Measurements from ENCODE around the gene OR2B2. TPM values are rescaled to one million over a fixed set of nuclear protein-coding genes. Genes with fewer than 3 reads are reported as not detected.
"Not testable (repeated sequence)": the region's sequence is repeated elsewhere in the genome, so short reads cannot be mapped to it uniquely, and the experiment has no call there.

OR2B2 gene
- total RNA-seq, 1 donor from 2014 or later = not detected

DNA sequence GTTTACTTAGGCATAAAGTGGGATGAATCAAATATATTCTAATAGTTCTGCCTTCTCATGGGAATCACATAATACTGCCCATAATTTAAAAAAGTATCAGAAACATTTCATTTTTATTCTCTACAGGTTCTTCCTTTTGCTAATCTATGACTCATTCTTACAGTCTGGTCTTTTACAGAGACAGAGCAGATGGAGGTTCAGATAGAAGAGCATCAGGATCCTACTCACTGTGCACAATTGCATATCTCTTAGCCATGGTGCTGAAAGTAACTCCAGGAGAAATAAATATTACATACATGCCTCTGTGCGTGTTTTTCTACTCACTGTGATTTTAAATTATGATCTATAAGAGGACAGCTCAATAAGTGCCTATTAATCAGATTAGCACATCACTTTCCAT, 28.6 kb upstream of the OR2B2 start:
- no peak overlapping the region for H3K27ac ChIP-seq (replicated peaks)
- no peak for DNase-seq
- H3K4me3 ChIP-seq = no peak overlapping the region
- H3K36me3 ChIP-seq = no peaks in the 10 kb centered on the region
- peaks cover 3% of the 10 kb centered on the region for H3K9me3 ChIP-seq (replicated peaks)
- H3K27me3 ChIP-seq (ENCODE audit: low read depth) = peaks cover 42% of the 10 kb centered on the region
- TF ChIP-seq, protein P1, sequence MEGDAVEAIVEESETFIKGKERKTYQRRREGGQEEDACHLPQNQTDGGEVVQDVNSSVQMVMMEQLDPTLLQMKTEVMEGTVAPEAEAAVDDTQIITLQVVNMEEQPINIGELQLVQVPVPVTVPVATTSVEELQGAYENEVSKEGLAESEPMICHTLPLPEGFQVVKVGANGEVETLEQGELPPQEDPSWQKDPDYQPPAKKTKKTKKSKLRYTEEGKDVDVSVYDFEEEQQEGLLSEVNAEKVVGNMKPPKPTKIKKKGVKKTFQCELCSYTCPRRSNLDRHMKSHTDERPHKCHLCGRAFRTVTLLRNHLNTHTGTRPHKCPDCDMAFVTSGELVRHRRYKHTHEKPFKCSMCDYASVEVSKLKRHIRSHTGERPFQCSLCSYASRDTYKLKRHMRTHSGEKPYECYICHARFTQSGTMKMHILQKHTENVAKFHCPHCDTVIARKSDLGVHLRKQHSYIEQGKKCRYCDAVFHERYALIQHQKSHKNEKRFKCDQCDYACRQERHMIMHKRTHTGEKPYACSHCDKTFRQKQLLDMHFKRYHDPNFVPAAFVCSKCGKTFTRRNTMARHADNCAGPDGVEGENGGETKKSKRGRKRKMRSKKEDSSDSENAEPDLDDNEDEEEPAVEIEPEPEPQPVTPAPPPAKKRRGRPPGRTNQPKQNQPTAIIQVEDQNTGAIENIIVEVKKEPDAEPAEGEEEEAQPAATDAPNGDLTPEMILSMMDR (IDR thresholded peaks at IDR 0.05; ENCODE audit: borderline replicate concordance) = no peak
- intact Hi-C loops (cut with micrococcal nuclease) = no loop called here
- no peaks in the 10 kb centered on the region for H3K4me1 ChIP-seq

DNA sequence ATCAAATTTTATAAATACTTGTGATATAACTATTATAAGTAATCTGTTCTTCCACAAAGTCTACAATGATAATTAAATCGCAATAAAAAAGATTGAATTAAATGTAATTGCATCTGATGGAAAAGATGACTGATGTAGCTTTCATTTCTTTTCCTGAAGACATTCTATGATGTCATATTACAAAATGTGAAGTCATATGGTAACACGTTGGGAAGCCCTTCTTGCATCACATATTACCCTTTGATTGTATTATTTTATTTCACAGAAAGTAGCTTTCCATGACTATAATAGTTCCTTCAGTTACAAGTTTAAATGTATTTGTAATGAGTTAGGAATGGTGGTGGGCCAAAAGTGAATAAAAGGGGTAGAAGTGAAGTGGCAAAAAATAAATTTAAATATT, 19.0 kb upstream of the OR2B2 start:
- Histone ChIP-seq H3K27ac (replicated peaks) (no peak overlapping the region), H3K4me3 (no peak overlapping the region), H3K4me1 (no peaks in the 10 kb centered on the region), H3K36me3 (no peaks in the 10 kb centered on the region), H3K27me3 (ENCODE audit: low read depth) (peaks cover 36% of the 10 kb centered on the region), H3K9me3 (replicated peaks) (peaks cover 5% of the 10 kb centered on the region)
- DNase-seq = no peak
- TF ChIP-seq, protein P1 (IDR thresholded peaks at IDR 0.05; ENCODE audit: borderline replicate concordance) = no peak
- intact Hi-C loops (cut with micrococcal nuclease) = no loop called here

- intact Hi-C loops (cut with micrococcal nuclease); H3K27ac ChIP-seq (replicated peaks); H3K9me3 ChIP-seq (replicated peaks); H3K4me1 ChIP-seq; H3K36me3 ChIP-seq; H3K4me3 ChIP-seq; DNase-seq: not testable (repeated sequence)
- H3K27me3 ChIP-seq (ENCODE audit: low read depth) = peaks cover 43% of the 10 kb centered on the region
These were observed 17.7 kb upstream of the OR2B2 start for GRCh38 chr6:27929930-27930329.

GRCh38 chr6:27928041-27928440, 15.8 kb upstream of the OR2B2 start:
- H3K27ac ChIP-seq (replicated peaks); H3K4me1 ChIP-seq; H3K9me3 ChIP-seq (replicated peaks); H3K4me3 ChIP-seq; H3K36me3 ChIP-seq; intact Hi-C loops (cut with micrococcal nuclease); DNase-seq: not testable (repeated sequence)
- peaks cover 30% of the 10 kb centered on the region for H3K27me3 ChIP-seq (ENCODE audit: low read depth)

GRCh38 chr6:27924179-27924578, 12.0 kb upstream of the OR2B2 start:
- Histone ChIP-seq H3K36me3 (no peaks in the 10 kb centered on the region), H3K27ac (replicated peaks) (no peak overlapping the region), H3K4me1 (no peaks in the 10 kb centered on the region), H3K9me3 (replicated peaks) (peaks cover 1% of the 10 kb centered on the region), H3K27me3 (ENCODE audit: low read depth) (peaks cover 42% of the 10 kb centered on the region), H3K4me3 (no peak overlapping the region)
- intact Hi-C loops (cut with micrococcal nuclease) = no loop called here
- DNase-seq = no peak
- TF ChIP-seq, protein P1 (IDR thresholded peaks at IDR 0.05; ENCODE audit: borderline replicate concordance) = no peak

DNA sequence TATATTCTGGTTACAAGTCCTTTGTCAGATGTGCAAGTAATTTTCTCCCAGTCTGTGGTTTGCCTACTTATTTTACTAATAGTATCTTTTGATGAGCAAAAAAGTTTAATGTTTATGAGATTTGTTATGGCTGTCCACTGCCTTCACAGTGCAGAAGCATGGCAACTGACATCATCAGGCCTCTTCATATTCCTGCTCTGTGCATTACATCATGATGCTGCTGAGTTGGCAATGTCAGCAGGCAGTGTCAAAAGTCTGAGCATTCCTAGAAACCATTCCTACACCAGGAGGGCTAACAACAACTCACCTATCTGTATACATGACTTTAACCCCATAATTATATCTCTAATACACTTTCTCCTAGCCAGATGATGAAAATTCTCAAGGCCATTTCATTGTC, 10.8 kb upstream of the OR2B2 start:
- Histone ChIP-seq H3K9me3 (replicated peaks) (no peaks in the 10 kb centered on the region), H3K27me3 (ENCODE audit: low read depth) (peaks cover 44% of the 10 kb centered on the region), H3K27ac (replicated peaks) (no peak overlapping the region), H3K36me3 (no peaks in the 10 kb centered on the region), H3K4me3 (no peak overlapping the region), H3K4me1 (no peaks in the 10 kb centered on the region)
- TF ChIP-seq, protein P1 (IDR thresholded peaks at IDR 0.05; ENCODE audit: borderline replicate concordance) = no peak
- DNase-seq = no peak
- intact Hi-C loops (cut with micrococcal nuclease) = no loop called here

- intact Hi-C loops (cut with micrococcal nuclease) = no loop called here
These were observed 4.2 kb downstream of the OR2B2 start for GRCh38 chr6:27908017-27908416.

More at GRCh38 chr6:27908017-27908416, 4.2 kb downstream of the OR2B2 start:
- DNase-seq = no peak
- H3K4me3 ChIP-seq = no peak overlapping the region
- TF ChIP-seq, protein P1 (IDR thresholded peaks at IDR 0.05; ENCODE audit: borderline replicate concordance) = no peak
- peaks cover 15% of the 10 kb centered on the region for H3K27me3 ChIP-seq (ENCODE audit: low read depth)
- H3K36me3 ChIP-seq = no peaks in the 10 kb centered on the region
- peaks cover 6% of the 10 kb centered on the region for H3K4me1 ChIP-seq
- no peak overlapping the region for H3K27ac ChIP-seq (replicated peaks)
- H3K9me3 ChIP-seq (replicated peaks) = no peaks in the 10 kb centered on the region
